Stomach (tissue), 4 donors: ENCODE data around the gene MAST2.

Experiments
- CTCF ChIP-seq, 7 experiments: fragments of 450-650 bp in 4 of 7; fragments of 200-600 bp in 3 of 7; sonication (generic) in 3 of 7; IDR thresholded peaks; one replicate each; pipeline ENCODE4 v1.5.1; 2016 to 2019; ENCODE audit warnings: antibody characterized with exemption in 7 of 7, control low read depth in 2 of 7, mild to moderate bottlenecking in 1 of 7
- POLR2A ChIP-seq, 4 donors: fragments of 450-650 bp; IDR thresholded peaks; one replicate each; pipeline ENCODE4 v1.6.1; 2016; ENCODE audit warnings: antibody characterized with exemption in 4 of 4, control low read depth in 2 of 4, mild to moderate bottlenecking in 1 of 4, moderate library complexity in 1 of 4

DNA sequence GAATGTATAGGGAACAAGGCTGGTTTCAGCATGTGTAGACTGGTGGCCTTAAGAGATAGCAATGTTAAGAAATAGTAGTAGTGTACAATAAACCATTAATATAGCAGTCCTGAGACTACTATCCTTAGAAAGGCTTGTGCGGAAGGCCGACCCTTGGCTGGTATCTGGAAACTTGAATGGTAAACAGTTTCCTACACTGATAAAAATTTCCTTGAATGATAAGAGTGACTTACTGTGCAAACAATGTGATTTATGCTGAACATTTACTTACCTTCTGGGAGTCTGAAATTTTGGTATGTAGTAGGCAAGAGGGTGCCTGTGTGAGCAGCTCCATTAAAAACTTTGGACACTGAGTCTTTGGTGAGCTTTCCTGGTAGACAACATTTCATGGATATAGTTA lies 44.7 kb downstream of the MAST2 start:
- TF ChIP-seq POLR2A (IDR thresholded peaks at IDR 0.05) (no peak), CTCF (IDR thresholded peaks at IDR 0.05) (no peak)
